Measurements from ENCODE around the gene PRF1.

DNA sequence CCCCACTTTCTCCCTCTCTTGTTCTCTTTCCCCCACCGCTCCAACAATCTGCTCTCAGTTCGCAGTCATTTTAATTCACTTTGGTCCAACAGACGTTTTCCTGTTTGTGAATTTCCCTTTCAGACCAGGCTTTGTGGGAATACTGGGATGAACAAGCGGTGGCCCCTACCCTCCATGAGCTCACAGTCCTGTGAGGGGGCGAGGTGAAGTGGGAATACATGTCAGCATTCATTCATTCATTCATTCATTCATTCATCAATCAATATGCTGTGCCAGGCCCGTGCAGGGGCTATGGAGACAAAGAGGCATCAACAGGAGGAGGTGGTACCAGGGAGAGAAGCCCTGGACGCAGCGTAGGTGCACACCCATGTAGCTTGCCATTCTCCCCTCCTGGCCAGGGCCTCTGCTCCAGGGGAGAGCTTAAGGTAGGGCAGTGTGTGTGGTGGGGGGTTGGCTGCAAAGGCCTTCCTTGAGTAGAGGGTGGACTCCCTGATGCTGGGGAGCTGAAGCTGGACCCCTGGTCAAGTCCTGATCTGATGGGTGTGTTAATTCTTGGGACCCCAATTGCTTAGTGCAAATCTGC lies 16.1 kb downstream of the PRF1 start:
- TF ChIP-seq, protein P1, sequence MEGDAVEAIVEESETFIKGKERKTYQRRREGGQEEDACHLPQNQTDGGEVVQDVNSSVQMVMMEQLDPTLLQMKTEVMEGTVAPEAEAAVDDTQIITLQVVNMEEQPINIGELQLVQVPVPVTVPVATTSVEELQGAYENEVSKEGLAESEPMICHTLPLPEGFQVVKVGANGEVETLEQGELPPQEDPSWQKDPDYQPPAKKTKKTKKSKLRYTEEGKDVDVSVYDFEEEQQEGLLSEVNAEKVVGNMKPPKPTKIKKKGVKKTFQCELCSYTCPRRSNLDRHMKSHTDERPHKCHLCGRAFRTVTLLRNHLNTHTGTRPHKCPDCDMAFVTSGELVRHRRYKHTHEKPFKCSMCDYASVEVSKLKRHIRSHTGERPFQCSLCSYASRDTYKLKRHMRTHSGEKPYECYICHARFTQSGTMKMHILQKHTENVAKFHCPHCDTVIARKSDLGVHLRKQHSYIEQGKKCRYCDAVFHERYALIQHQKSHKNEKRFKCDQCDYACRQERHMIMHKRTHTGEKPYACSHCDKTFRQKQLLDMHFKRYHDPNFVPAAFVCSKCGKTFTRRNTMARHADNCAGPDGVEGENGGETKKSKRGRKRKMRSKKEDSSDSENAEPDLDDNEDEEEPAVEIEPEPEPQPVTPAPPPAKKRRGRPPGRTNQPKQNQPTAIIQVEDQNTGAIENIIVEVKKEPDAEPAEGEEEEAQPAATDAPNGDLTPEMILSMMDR (IDR thresholded peaks at IDR 0.05 in 2 of 3, conservative IDR thresholded peaks at IDR 0.05 in 1 of 3; ENCODE audit: borderline replicate concordance in 1 of 3, insufficient read depth in 1 of 3, low read depth in 2 of 3, low read length in 2 of 3), result no peak
- TF ChIP-seq YY1 (IDR thresholded peaks at IDR 0.05; ENCODE audit: extremely low read depth, insufficient replicate concordance, low read depth, low read length), result no peak
- TF ChIP-seq EZH2 (IDR thresholded peaks at IDR 0.05), result no peak
- no peak for TF ChIP-seq POLR2A (IDR thresholded peaks at IDR 0.05; ENCODE audit: borderline replicate concordance, extremely low read depth, insufficient read depth, insufficient read length)
- TF ChIP-seq EGR1 (IDR thresholded peaks at IDR 0.05; ENCODE audit: low read depth), result no peak
- no peak for TF ChIP-seq JUND (IDR thresholded peaks at IDR 0.05)
- TF ChIP-seq, protein P2, sequence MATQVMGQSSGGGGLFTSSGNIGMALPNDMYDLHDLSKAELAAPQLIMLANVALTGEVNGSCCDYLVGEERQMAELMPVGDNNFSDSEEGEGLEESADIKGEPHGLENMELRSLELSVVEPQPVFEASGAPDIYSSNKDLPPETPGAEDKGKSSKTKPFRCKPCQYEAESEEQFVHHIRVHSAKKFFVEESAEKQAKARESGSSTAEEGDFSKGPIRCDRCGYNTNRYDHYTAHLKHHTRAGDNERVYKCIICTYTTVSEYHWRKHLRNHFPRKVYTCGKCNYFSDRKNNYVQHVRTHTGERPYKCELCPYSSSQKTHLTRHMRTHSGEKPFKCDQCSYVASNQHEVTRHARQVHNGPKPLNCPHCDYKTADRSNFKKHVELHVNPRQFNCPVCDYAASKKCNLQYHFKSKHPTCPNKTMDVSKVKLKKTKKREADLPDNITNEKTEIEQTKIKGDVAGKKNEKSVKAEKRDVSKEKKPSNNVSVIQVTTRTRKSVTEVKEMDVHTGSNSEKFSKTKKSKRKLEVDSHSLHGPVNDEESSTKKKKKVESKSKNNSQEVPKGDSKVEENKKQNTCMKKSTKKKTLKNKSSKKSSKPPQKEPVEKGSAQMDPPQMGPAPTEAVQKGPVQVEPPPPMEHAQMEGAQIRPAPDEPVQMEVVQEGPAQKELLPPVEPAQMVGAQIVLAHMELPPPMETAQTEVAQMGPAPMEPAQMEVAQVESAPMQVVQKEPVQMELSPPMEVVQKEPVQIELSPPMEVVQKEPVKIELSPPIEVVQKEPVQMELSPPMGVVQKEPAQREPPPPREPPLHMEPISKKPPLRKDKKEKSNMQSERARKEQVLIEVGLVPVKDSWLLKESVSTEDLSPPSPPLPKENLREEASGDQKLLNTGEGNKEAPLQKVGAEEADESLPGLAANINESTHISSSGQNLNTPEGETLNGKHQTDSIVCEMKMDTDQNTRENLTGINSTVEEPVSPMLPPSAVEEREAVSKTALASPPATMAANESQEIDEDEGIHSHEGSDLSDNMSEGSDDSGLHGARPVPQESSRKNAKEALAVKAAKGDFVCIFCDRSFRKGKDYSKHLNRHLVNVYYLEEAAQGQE (IDR thresholded peaks at IDR 0.05; ENCODE audit: low read depth), result no peak
- TF ChIP-seq, protein P3, sequence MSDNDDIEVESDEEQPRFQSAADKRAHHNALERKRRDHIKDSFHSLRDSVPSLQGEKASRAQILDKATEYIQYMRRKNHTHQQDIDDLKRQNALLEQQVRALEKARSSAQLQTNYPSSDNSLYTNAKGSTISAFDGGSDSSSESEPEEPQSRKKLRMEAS (IDR thresholded peaks at IDR 0.05), result no peak
- no peak for TF ChIP-seq SP1 (IDR thresholded peaks at IDR 0.05; ENCODE audit: low read depth)
- TF ChIP-seq RAD21 (IDR thresholded peaks at IDR 0.05; ENCODE audit: low read depth), result no peak
- no peak for TF ChIP-seq CEBPB (IDR thresholded peaks at IDR 0.05; ENCODE audit: low read depth)
- TF ChIP-seq, protein P4, sequence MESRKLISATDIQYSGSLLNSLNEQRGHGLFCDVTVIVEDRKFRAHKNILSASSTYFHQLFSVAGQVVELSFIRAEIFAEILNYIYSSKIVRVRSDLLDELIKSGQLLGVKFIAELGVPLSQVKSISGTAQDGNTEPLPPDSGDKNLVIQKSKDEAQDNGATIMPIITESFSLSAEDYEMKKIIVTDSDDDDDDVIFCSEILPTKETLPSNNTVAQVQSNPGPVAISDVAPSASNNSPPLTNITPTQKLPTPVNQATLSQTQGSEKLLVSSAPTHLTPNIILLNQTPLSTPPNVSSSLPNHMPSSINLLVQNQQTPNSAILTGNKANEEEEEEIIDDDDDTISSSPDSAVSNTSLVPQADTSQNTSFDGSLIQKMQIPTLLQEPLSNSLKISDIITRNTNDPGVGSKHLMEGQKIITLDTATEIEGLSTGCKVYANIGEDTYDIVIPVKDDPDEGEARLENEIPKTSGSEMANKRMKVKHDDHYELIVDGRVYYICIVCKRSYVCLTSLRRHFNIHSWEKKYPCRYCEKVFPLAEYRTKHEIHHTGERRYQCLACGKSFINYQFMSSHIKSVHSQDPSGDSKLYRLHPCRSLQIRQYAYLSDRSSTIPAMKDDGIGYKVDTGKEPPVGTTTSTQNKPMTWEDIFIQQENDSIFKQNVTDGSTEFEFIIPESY (IDR thresholded peaks at IDR 0.05; ENCODE audit: extremely low read depth, insufficient replicate concordance, low read length), result no peak
- TF ChIP-seq FOSL1 (IDR thresholded peaks at IDR 0.05; ENCODE audit: low read depth), result no peak
